A673 (cell line): Measurements from ENCODE around the gene IKBKE. TPM values are rescaled to one million over a fixed set of nuclear protein-coding genes. Genes with fewer than 3 reads are reported as not detected.

Experiments used
- BruUV-seq: library from RNA; stranded (reverse); fragments of 400-500 nt; replicated peaks from 2 replicates; lab custom pipeline; 2021; lab: Mats Ljungman, UMichigan
- CTCF ChIA-PET: fragments of 300-600 bp; sonication (Branson Sonifier 250); formaldehyde crosslinking; loops from one replicate; lab custom pipeline; 2022; ENCODE audit warnings: antibody characterized with exemption; lab: Charles Lee
- POLR2A ChIA-PET: fragments of 300-600 bp; sonication (Branson Sonifier 250); formaldehyde crosslinking; loops from one replicate; lab custom pipeline; 2022; ENCODE audit warnings: antibody characterized with exemption; ENCODE audit not compliant: low non-redundant PET; lab: Charles Lee
- DNase-seq: peaks from one replicate; pipeline ENCODE4 v3.0.0-alpha.2; 2015; ENCODE audit warnings: low spot score
- H3K27ac ChIP-seq: fragments of 200-600 bp; sonication (generic); 2 replicates; pipeline ENCODE4 v1.5.1; 2016; ENCODE audit warnings: mixed run types, low read depth, mild to moderate bottlenecking, mixed read lengths, antibody characterized with exemption, low read length; ENCODE audit not compliant: poor library complexity, severe bottlenecking
- H3K27me3 ChIP-seq: fragments of 200-600 bp; sonication (generic); replicated peaks from 2 replicates; pipeline ENCODE4 v1.6.1; 2017; ENCODE audit warnings: mixed run types, low read depth, mild to moderate bottlenecking, mixed read lengths, antibody characterized with exemption, low read length; ENCODE audit not compliant: insufficient read depth, poor library complexity
- H3K36me3 ChIP-seq: fragments of 200-600 bp; sonication (generic); 2 replicates; pipeline ENCODE4 v1.6.1; 2016; ENCODE audit warnings: mixed run types, mild to moderate bottlenecking, mixed read lengths, antibody characterized with exemption, low read length; ENCODE audit not compliant: insufficient read depth, poor library complexity, severe bottlenecking
- H3K4me1 ChIP-seq: fragments of 200-600 bp; sonication (generic); 2 replicates; pipeline ENCODE4 v1.6.1; 2017; ENCODE audit warnings: mixed run types, mild to moderate bottlenecking, mixed read lengths, antibody characterized with exemption, low read length; ENCODE audit not compliant: insufficient read depth, poor library complexity, severe bottlenecking
- H3K4me3 ChIP-seq: fragments of 200-600 bp; sonication (generic); 2 replicates; pipeline ENCODE4 v1.5.1; 2016; ENCODE audit warnings: low read depth, mixed run types, mild to moderate bottlenecking, mixed read lengths, low read length; ENCODE audit not compliant: poor library complexity, severe bottlenecking
- H3K9me3 ChIP-seq: fragments of 200-600 bp; sonication (generic); 2 replicates; pipeline ENCODE4 v1.6.1; 2016; ENCODE audit warnings: mixed run types, low read depth, mild to moderate bottlenecking, mixed read lengths, antibody characterized with exemption, low read length; ENCODE audit not compliant: poor library complexity, severe bottlenecking
- EZH2 ChIP-seq: fragments of 200-600 bp; sonication (generic); IDR thresholded peaks from 2 replicates; pipeline ENCODE4 v1.6.1; 2017; ENCODE audit warnings: borderline replicate concordance, low read depth, mild to moderate bottlenecking, mixed read lengths, antibody characterized with exemption, low read length; ENCODE audit not compliant: poor library complexity, severe bottlenecking
- intact Hi-C: fragments of 100-400 bp; cut with micrococcal nuclease; formaldehyde crosslinking; loops from one replicate; pipeline ENCODE4 v1.10.0; 2022; ENCODE audit not compliant: unreplicated experiment
- total RNA-seq: library from RNA; stranded (reverse); gene quantifications from 2 replicates; pipeline ENCODE4 v1.2.3, GENCODE V29; 2021
- TF ChIP-seq, protein P1 (sequence below): fragments of 300-800, 200-600 bp; sonication (generic); conservative IDR thresholded peaks from 2 replicates; pipeline ENCODE4 v1.5.1; 2017; ENCODE audit warnings: low read depth, mild to moderate bottlenecking, antibody characterized with exemption, low read length, moderate library complexity, mixed read lengths

IKBKE gene
- total RNA-seq, 1 experiment from 2014 or later: 2.9 TPM

DNA sequence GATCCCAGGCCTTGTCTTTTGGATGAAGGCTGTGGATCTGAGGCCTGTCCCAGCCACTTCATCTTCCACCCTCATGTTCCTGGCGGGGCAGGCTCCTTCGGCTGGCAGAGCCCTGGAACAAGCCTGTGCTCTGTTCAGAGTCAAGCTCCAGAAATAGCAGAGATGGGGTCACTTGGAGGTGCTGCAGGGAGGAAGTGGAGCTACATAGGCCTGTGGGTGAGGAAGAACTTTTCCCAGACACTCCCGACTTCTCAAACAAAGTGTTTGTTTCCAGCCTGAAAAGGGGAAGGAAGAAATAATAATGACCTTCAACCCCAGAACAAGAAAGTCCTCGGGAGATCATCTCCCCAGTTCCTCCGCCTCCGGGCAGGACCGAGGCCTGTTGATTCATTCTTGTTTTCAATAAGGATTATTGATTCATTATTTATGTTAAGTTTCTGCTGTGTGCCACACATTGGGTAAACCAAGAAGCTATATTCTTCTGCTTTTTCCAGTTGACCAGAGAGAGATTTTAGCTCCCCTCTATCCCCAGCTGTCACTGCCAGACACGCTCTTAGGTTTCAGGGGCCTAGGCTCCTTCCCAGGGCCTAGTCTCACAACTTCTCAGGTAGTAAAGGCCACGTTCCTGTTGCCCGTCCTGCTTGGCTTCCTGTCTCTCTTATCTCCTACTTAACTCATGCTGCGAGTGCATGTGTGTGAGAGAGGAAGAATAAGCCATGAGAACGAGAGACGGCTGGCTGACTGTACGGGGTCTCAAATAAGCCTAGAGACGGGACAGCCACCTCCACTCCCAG lies 16.9 kb downstream of the IKBKE start:
- CTCF ChIA-PET: no interaction called here
- POLR2A ChIA-PET: no interaction called here
- Histone ChIP-seq H3K36me3 (no peaks in the 10 kb centered on the region), H3K4me3 (no peak overlapping the region), H3K27ac (no peak overlapping the region), H3K9me3 (no peaks in the 10 kb centered on the region), H3K4me1 (no peaks in the 10 kb centered on the region), H3K27me3 (no peaks in the 10 kb centered on the region)
- no peak for TF ChIP-seq EZH2
- TF ChIP-seq, protein P1, sequence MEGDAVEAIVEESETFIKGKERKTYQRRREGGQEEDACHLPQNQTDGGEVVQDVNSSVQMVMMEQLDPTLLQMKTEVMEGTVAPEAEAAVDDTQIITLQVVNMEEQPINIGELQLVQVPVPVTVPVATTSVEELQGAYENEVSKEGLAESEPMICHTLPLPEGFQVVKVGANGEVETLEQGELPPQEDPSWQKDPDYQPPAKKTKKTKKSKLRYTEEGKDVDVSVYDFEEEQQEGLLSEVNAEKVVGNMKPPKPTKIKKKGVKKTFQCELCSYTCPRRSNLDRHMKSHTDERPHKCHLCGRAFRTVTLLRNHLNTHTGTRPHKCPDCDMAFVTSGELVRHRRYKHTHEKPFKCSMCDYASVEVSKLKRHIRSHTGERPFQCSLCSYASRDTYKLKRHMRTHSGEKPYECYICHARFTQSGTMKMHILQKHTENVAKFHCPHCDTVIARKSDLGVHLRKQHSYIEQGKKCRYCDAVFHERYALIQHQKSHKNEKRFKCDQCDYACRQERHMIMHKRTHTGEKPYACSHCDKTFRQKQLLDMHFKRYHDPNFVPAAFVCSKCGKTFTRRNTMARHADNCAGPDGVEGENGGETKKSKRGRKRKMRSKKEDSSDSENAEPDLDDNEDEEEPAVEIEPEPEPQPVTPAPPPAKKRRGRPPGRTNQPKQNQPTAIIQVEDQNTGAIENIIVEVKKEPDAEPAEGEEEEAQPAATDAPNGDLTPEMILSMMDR: no peak
- intact Hi-C loops: no loop called here
- no peak for DNase-seq
- no TSS peak for BruUV-seq

DNA sequence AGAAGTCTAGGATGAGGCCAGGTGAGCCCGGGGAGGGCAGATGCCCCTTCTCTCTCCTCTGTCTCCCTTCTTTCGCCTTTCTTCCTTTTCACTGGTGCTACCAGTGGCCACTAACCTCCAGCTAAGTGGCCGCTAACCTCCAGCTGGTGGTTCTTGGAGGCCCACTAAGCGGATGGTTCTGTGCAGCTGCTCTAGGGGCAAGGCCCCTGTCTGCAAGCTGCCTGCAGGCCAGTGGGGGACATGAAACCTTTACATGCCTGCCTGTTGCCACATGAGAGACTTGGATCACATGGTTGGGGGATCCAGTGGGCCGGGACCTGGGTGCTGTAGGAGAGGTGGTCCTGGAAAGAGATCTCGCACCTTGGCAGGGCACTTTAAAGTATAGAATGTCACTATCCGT lies 17.7 kb downstream of the IKBKE start:
- H3K4me3 ChIP-seq: no peak overlapping the region
- ChIA-PET CTCF (no interaction called here), POLR2A (no interaction called here)
- no peak for DNase-seq
- TF ChIP-seq EZH2: no peak
- TF ChIP-seq, protein P1: no peak
- H3K27me3 ChIP-seq: no peaks in the 10 kb centered on the region
- no peaks in the 10 kb centered on the region for H3K9me3 ChIP-seq
- no peaks in the 10 kb centered on the region for H3K36me3 ChIP-seq
- BruUV-seq: no TSS peak
- H3K27ac ChIP-seq: no peak overlapping the region
- intact Hi-C loops: no loop called here
- no peaks in the 10 kb centered on the region for H3K4me1 ChIP-seq

DNA sequence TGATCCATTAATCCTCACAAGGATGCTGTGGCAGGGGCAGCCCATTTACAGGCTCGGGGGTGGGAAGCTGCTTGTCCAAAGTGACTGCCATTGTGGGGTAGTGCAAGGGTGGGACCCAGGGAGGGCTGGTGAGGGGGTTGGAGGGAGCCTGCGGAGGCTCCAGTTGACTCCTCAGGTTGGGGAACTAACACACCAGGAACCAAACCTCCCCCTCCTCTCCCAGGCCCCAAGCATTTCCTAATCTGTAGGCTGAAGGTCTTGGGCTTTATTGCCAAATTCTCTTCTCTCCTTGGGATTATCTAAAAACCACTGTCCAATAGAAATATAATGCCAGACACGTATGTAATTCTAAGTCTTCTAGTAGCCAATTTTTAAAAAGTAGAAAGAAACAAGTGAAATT lies 18.2 kb downstream of the IKBKE start:
- TF ChIP-seq, protein P1: no peak
- no peak for TF ChIP-seq EZH2
- CTCF ChIA-PET: interaction anchor here (0.5 kb wide), 1 partner anchor 445 kb away, joined by 3 read pairs; no protein-coding TSS in a partner anchor

More for the DNA sequence above, 18.2 kb downstream of the IKBKE start:
- POLR2A ChIA-PET: no interaction called here
- H3K4me3 ChIP-seq: no peak overlapping the region
- H3K36me3 ChIP-seq: no peaks in the 10 kb centered on the region
- H3K9me3 ChIP-seq: no peaks in the 10 kb centered on the region
- H3K27ac ChIP-seq: no peak overlapping the region
- no peak for DNase-seq
- no peaks in the 10 kb centered on the region for H3K27me3 ChIP-seq
- H3K4me1 ChIP-seq: no peaks in the 10 kb centered on the region
- no TSS peak for BruUV-seq
- intact Hi-C loops: no loop called here
